Endothelial cell of umbilical vein (primary cell): ENCODE data around the gene CYGB.

Source experiments
- EZH2 ChIP-seq: IDR thresholded peaks from 2 replicates; pipeline ENCODE4 v1.6.1; 2012; ENCODE audit warnings: borderline replicate concordance, low read depth, mild to moderate bottlenecking, moderate library complexity, low read length, inconsistent platforms; ENCODE audit not compliant: severe bottlenecking
- FOS ChIP-seq: IDR thresholded peaks from 2 replicates; pipeline ENCODE4 v1.6.1; 2011; ENCODE audit warnings: mild to moderate bottlenecking, low read length, moderate library complexity, borderline replicate concordance; ENCODE audit not compliant: insufficient read depth
- JUN ChIP-seq: IDR thresholded peaks from 2 replicates; pipeline ENCODE4 v1.6.1; 2011; ENCODE audit warnings: borderline replicate concordance, low read depth; ENCODE audit not compliant: insufficient read length, insufficient read depth
- MYC ChIP-seq: IDR thresholded peaks from one replicate; pipeline ENCODE4 v1.6.1; 2011; ENCODE audit warnings: mild to moderate bottlenecking, low read depth, low read length
- POLR2A ChIP-seq: IDR thresholded peaks from 2 replicates; pipeline ENCODE4 v1.6.1; 2012; ENCODE audit warnings: low read depth, mild to moderate bottlenecking, control low read depth, low read length
- POLR2AphosphoS5 ChIP-seq: IDR thresholded peaks from 2 replicates; pipeline ENCODE4 v1.6.1; 2012; ENCODE audit warnings: low read depth, mild to moderate bottlenecking, control low read depth, low read length, moderate library complexity; ENCODE audit not compliant: insufficient read depth
- TF ChIP-seq, protein P1 (sequence below), 2 donors: IDR thresholded peaks; 1 replicate in 1 of 2; 2 replicates in 1 of 2; pipeline ENCODE4 v1.5.1; 2011; ENCODE audit warnings: low read length in 2 of 2, mild to moderate bottlenecking in 2 of 2, moderate library complexity in 2 of 2, control low read depth in 1 of 2, inconsistent platforms in 1 of 2, low read depth in 1 of 2; ENCODE audit not compliant: insufficient read depth in 1 of 2; ENCODE audit errors: extremely low read depth in 1 of 2

DNA sequence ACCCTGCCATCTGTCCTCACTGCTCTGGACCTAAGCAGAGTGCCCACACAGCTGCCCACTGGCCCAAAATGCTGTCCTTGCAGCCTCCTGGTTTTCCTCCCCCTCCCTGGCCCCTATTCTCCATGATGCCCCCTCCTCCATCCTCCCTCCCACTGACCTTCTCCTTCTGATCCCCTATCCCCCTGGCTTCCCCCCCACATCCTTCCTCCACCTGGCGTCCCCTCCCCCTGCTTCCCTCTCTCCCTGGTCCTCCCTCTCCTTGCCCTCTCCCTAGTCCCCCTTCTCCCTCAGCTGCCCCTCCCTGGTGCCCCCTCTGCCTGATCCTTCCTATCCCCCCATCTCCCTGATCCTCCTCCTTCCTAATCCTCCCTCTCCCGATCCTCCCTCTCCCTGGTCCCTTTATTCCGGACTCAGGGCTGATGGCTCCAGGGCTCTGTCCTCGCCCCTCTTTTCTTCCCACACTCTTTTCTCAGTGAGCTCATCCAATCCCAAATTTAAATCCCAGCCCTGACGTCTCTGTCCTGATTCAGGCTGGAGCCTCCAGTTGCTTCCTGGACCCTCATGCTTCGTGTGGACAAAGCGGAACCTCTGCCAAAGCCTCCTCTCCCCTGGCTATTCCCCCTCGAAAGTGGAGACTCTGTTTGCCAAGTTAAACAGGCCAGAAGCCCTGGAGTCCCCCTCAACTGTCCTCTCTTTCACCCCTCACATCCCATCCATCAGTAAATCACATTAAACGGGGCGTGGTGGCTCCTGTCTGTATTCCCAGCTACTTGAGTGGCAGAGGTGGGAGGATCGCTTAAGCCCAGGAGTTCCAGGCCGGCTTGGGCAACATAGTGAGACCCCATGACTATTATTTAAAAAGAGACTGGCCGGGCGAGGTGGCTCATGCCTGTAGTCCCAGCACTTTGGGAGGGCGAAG is 18.2 kb downstream of the CYGB start:
- TF ChIP-seq EZH2 (no peak), POLR2AphosphoS5 (no peak), FOS (no peak), POLR2A (no peak), MYC (no peak), JUN (no peak)
- TF ChIP-seq, protein P1, sequence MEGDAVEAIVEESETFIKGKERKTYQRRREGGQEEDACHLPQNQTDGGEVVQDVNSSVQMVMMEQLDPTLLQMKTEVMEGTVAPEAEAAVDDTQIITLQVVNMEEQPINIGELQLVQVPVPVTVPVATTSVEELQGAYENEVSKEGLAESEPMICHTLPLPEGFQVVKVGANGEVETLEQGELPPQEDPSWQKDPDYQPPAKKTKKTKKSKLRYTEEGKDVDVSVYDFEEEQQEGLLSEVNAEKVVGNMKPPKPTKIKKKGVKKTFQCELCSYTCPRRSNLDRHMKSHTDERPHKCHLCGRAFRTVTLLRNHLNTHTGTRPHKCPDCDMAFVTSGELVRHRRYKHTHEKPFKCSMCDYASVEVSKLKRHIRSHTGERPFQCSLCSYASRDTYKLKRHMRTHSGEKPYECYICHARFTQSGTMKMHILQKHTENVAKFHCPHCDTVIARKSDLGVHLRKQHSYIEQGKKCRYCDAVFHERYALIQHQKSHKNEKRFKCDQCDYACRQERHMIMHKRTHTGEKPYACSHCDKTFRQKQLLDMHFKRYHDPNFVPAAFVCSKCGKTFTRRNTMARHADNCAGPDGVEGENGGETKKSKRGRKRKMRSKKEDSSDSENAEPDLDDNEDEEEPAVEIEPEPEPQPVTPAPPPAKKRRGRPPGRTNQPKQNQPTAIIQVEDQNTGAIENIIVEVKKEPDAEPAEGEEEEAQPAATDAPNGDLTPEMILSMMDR (IDR thresholded peaks at IDR 0.05; ENCODE audit: extremely low read depth in 1 of 2, insufficient read depth in 1 of 2, low read depth in 1 of 2, low read length in 2 of 2): no peak
